SH-SY5Y (cell line): ENCODE measurements around the gene STEAP3.

Experiments
- GATA2 ChIP-seq: IDR thresholded peaks from 2 replicates; pipeline ENCODE4 v1.6.1; 2011; ENCODE audit warnings: mild to moderate bottlenecking, low read depth, low read length
- GATA3 ChIP-seq: IDR thresholded peaks from 2 replicates; pipeline ENCODE4 v1.6.1; 2011; ENCODE audit warnings: low read depth, mild to moderate bottlenecking, low read length, moderate library complexity

DNA sequence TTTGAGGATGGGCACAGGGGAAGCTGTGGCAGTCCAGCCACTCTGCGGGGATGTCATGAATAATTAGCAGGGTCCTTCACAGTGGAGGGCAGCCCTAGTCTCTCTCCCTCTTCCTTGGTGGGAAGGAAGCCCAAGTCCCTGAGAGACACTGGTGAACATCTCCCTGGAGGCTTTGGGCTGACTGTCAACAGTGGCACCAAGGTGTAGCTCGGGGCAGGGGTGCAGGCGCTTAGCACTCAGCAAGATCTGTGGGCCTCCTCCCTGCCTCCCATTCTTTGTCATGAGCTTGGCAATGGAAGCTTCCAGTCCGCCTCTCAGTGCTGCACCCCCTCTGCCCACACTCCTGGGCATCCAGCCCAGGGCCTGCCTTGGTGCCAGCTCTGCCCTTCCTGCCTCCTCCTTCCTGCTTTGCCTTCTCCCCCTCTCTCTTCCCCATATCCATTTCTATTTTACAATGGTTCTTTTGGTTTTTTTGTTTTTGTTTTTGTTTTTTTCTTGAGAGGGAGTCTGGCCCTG lies 59.4 kb downstream of the STEAP3 start:
- no peak for TF ChIP-seq GATA2
- no peak for TF ChIP-seq GATA3
